IMR-90 (cell line): ENCODE measurements around the gene ITGA2.
A peak's percentile ranks its signal among the peaks of the same experiment; 100 is the strongest.

ENCODE experiments used
- CEBPB ChIP-seq: IDR thresholded peaks from 2 replicates; pipeline ENCODE4 v1.6.1; 2012; ENCODE audit warnings: low read depth, low read length, improper control_type of control experiment
- CHD1 ChIP-seq: IDR thresholded peaks from 2 replicates; pipeline ENCODE4 v1.6.1; 2012; ENCODE audit warnings: low read depth, low read length, improper control_type of control experiment
- CTCF ChIP-seq: conservative IDR thresholded peaks from 2 replicates; pipeline ENCODE4 v1.5.1; 2012; ENCODE audit warnings: mild to moderate bottlenecking, low read depth, low read length, improper control_type of control experiment
- MAFK ChIP-seq: IDR thresholded peaks from 2 replicates; pipeline ENCODE4 v1.6.1; 2012; ENCODE audit warnings: low read depth, low read length, improper control_type of control experiment
- MXI1 ChIP-seq: IDR thresholded peaks from 2 replicates; pipeline ENCODE4 v1.6.1; 2012; ENCODE audit warnings: low read depth, mild to moderate bottlenecking, low read length, moderate library complexity, borderline replicate concordance
- NFE2L2 ChIP-seq: fragments of 150-350 bp; IDR thresholded peaks from 2 replicates; pipeline ENCODE4 v1.6.1; 2016; ENCODE audit warnings: low read depth, mild to moderate bottlenecking, low read length
- POLR2A ChIP-seq: IDR thresholded peaks from 2 replicates; pipeline ENCODE4 v1.6.1; 2012; ENCODE audit warnings: mild to moderate bottlenecking, low read depth, low read length
- RAD21 ChIP-seq: IDR thresholded peaks from 2 replicates; pipeline ENCODE4 v1.6.1; 2012; ENCODE audit warnings: low read length, improper control_type of control experiment
- RCOR1 ChIP-seq: IDR thresholded peaks from 2 replicates; pipeline ENCODE4 v1.6.1; 2012; ENCODE audit warnings: mild to moderate bottlenecking, low read length, improper control_type of control experiment; ENCODE audit not compliant: insufficient replicate concordance
- RFX5 ChIP-seq: IDR thresholded peaks from 2 replicates; pipeline ENCODE4 v1.8.0; 2012; ENCODE audit warnings: low read depth, mild to moderate bottlenecking, low read length, moderate library complexity
- TF ChIP-seq, protein P1 (sequence below): fragments of 150-350 bp; IDR thresholded peaks from 2 replicates; pipeline ENCODE4 v1.6.1; 2016; ENCODE audit warnings: low read depth, mild to moderate bottlenecking, low read length, moderate library complexity, borderline replicate concordance

DNA sequence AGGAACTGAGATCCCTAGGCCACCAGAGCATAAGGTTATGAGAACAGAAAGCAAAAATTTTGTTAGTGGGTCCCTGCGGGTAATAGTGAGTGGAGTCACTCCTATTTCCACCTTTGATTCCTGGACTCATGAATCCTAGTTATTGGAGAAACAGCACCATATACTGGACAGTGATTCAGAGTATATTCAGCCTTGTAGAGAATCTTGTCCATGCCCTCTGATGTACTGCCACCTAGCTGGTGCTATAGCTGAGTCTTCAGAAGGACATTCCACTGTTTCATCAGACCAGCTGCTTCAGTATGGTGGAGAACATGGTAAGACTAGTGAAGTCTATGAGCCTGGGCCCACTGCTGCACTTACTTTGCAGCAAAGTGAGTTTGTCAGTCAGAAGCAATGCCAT is 25.0 kb upstream of the ITGA2 start:
- 0 out of 2 replicates have a peak, but pooled peaks have one; percentile 14 for TF ChIP-seq CTCF
- TF ChIP-seq NFE2L2 = no peak
- no peak for TF ChIP-seq CEBPB
- no peak for TF ChIP-seq MAFK
- TF ChIP-seq RAD21 = no peak
- TF ChIP-seq POLR2A = no peak
- TF ChIP-seq RFX5 = no peak
- TF ChIP-seq MXI1 = no peak
- TF ChIP-seq RCOR1 = no peak
- TF ChIP-seq, protein P1, sequence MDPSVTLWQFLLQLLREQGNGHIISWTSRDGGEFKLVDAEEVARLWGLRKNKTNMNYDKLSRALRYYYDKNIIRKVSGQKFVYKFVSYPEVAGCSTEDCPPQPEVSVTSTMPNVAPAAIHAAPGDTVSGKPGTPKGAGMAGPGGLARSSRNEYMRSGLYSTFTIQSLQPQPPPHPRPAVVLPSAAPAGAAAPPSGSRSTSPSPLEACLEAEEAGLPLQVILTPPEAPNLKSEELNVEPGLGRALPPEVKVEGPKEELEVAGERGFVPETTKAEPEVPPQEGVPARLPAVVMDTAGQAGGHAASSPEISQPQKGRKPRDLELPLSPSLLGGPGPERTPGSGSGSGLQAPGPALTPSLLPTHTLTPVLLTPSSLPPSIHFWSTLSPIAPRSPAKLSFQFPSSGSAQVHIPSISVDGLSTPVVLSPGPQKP = no peak
- TF ChIP-seq CHD1 = no peak
